H1 (cell line): ENCODE data around the gene E2F1. TPM values are rescaled to one million over a fixed set of nuclear protein-coding genes. Genes with fewer than 3 reads are reported as not detected.
"Not testable (repeated sequence)": the region's sequence is repeated elsewhere in the genome, so short reads cannot be mapped to it uniquely, and the experiment has no call there.

Source experiments
- CTCF ChIA-PET: fragments of 300-600 bp; sonication (Branson Sonifier 250); formaldehyde crosslinking; loops from one replicate; lab custom pipeline; 2021; ENCODE audit not compliant: partially characterized antibody; lab: Charles Lee
- POLR2A ChIA-PET: fragments of 300-600 bp; sonication (Branson Sonifier 250); formaldehyde crosslinking; loops from one replicate; lab custom pipeline; 2021; ENCODE audit warnings: inconsistent platforms; ENCODE audit not compliant: partially characterized antibody; lab: Charles Lee
- DNase-seq, 2 experiments: peaks; one replicate each; pipeline versions ENCODE4 v3.0.0 to v3.0.0-alpha.2; 2010 to 2022; ENCODE audit warnings: low spot score in 2 of 2, low read depth in 1 of 2, mixed read lengths in 1 of 2
- FAIRE-seq: peaks from 2 replicates; lab custom pipeline; 2011; peaks lifted over from hg19 to GRCh38; lab: Jason Lieb, UNC
- H2AFZ ChIP-seq: 2 replicates; pipeline ENCODE4 v1.8.1; 2012; ENCODE audit warnings: low read length, inconsistent platforms
- H2AK5ac ChIP-seq: 2 replicates; pipeline ENCODE4 v1.6.1; 2013; ENCODE audit warnings: low read depth, low read length
- H2BK120ac ChIP-seq: replicated peaks from 2 replicates; pipeline ENCODE3; 2013; ENCODE audit warnings: low read depth, low read length, inconsistent platforms
- H2BK12ac ChIP-seq: 2 replicates; pipeline ENCODE4 v1.6.1; 2013; ENCODE audit warnings: low read depth, low read length
- H2BK15ac ChIP-seq: 2 replicates; pipeline ENCODE4 v1.6.1; 2013; ENCODE audit warnings: low read length
- H2BK20ac ChIP-seq: 2 replicates; pipeline ENCODE4 v1.6.1; 2013; ENCODE audit warnings: low read length
- H2BK5ac ChIP-seq: 2 replicates; pipeline ENCODE4 v1.6.1; 2013; ENCODE audit warnings: low read depth, low read length
- H3K14ac ChIP-seq: 2 replicates; pipeline ENCODE4 v1.6.1; 2013; ENCODE audit warnings: inconsistent platforms; ENCODE audit not compliant: insufficient read length
- H3K18ac ChIP-seq: 2 replicates; pipeline ENCODE4 v1.6.1; 2013; ENCODE audit warnings: low read length; ENCODE audit errors: extremely low read depth
- H3K23ac ChIP-seq: 2 replicates; pipeline ENCODE4 v1.6.1; 2013; ENCODE audit warnings: inconsistent platforms; ENCODE audit not compliant: insufficient read length
- H3K23me2 ChIP-seq: 2 replicates; pipeline ENCODE4 v1.6.1; 2013; ENCODE audit warnings: low read depth, low read length
- H3K27ac ChIP-seq: 2 replicates; pipeline ENCODE4 v1.6.1; 2011; ENCODE audit warnings: low read depth, low read length, inconsistent platforms
- H3K27me3 ChIP-seq, 4 experiments: replicated peaks in 1 of 4; 1 replicate in 1 of 4; 2 replicates in 3 of 4; pipeline versions ENCODE4 v1.6.1 to v1.8.1; 2011 to 2013; ENCODE audit warnings: low read length in 3 of 4, mild to moderate bottlenecking in 3 of 4, inconsistent platforms in 2 of 4, mixed read lengths in 2 of 4, moderate library complexity in 1 of 4; ENCODE audit not compliant: control insufficient read depth in 3 of 4, insufficient read depth in 3 of 4; ENCODE audit errors: extremely low read depth in 1 of 4
- H3K36me3 ChIP-seq, 4 experiments: 2 replicates each; pipeline versions ENCODE4 v1.6.1 to v1.8.1; 2011 to 2013; ENCODE audit warnings: mild to moderate bottlenecking in 4 of 4, low read length in 3 of 4, moderate library complexity in 2 of 4, control low read depth in 1 of 4, inconsistent platforms in 1 of 4; ENCODE audit not compliant: insufficient read depth in 4 of 4, control insufficient read depth in 2 of 4
- H3K4ac ChIP-seq: replicated peaks from 2 replicates; pipeline ENCODE3; 2013; ENCODE audit warnings: low read length, low read depth, mixed read lengths, inconsistent platforms; ENCODE audit not compliant: insufficient read length
- H3K4me1 ChIP-seq, 4 experiments: replicated peaks in 1 of 4; 1 replicate in 1 of 4; 2 replicates in 3 of 4; pipeline versions ENCODE4 v1.6.1 to v1.8.1; 2011 to 2013; ENCODE audit warnings: low read length in 3 of 4, inconsistent platforms in 2 of 4, mixed read lengths in 1 of 4; ENCODE audit not compliant: insufficient read depth in 4 of 4, control insufficient read depth in 3 of 4
- H3K4me2 ChIP-seq, 2 experiments: 2 replicates each; pipeline versions ENCODE4 v1.6.1 to v1.8.1; 2011 to 2013; ENCODE audit warnings: low read depth in 2 of 2, low read length in 2 of 2, control low read depth in 1 of 2, inconsistent platforms in 1 of 2, mild to moderate bottlenecking in 1 of 2; ENCODE audit not compliant: insufficient read depth in 1 of 2
- H3K4me3 ChIP-seq, 4 experiments: fragments of 200-600, 300-600 bp in 1 of 4; sonication (generic), shearing (Covaris generic), sonication (Bioruptor Twin) in 1 of 4; 2 replicates each; pipeline versions ENCODE4 v1.5.1 to v1.8.1; 2011 to 2016; ENCODE audit warnings: low read length in 4 of 4, low read depth in 3 of 4, control low read depth in 2 of 4, inconsistent platforms in 2 of 4, mild to moderate bottlenecking in 2 of 4, mixed read lengths in 1 of 4, moderate library complexity in 1 of 4; ENCODE audit not compliant: insufficient read depth in 2 of 4; ENCODE audit errors: extremely low read depth in 1 of 4
- H3K56ac ChIP-seq: replicated peaks from 2 replicates; pipeline ENCODE3; 2013; ENCODE audit warnings: low read depth, mild to moderate bottlenecking, mixed read lengths, low read length, inconsistent platforms; ENCODE audit not compliant: insufficient read length
- H3K79me1 ChIP-seq: 2 replicates; pipeline ENCODE4 v1.6.1; 2013; ENCODE audit warnings: low read depth, low read length, control low read depth
- H3K79me2 ChIP-seq, 2 experiments: 2 replicates each; pipeline versions ENCODE4 v1.6.1 to v1.8.1; 2012 to 2013; ENCODE audit warnings: low read length in 2 of 2, mild to moderate bottlenecking in 2 of 2, inconsistent platforms in 1 of 2; ENCODE audit not compliant: insufficient read depth in 2 of 2, control insufficient read depth in 1 of 2
- H3K9ac ChIP-seq, 4 experiments: replicated peaks in 1 of 4; 1 replicate in 1 of 4; 2 replicates in 3 of 4; pipeline versions ENCODE4 v1.6.1 to v1.8.1; 2011 to 2013; ENCODE audit warnings: low read depth in 3 of 4, low read length in 3 of 4, control low read depth in 2 of 4, mild to moderate bottlenecking in 2 of 4, moderate library complexity in 2 of 4, inconsistent platforms in 1 of 4; ENCODE audit errors: extremely low read depth in 1 of 4
- H3K9me3 ChIP-seq, 2 experiments: 2 replicates each; pipeline versions ENCODE4 v1.6.1 to v1.8.1; 2012 to 2013; ENCODE audit warnings: mild to moderate bottlenecking in 2 of 2, moderate library complexity in 2 of 2, control low read depth in 1 of 2, inconsistent platforms in 1 of 2, low read depth in 1 of 2, low read length in 1 of 2, mixed read lengths in 1 of 2; ENCODE audit not compliant: insufficient read depth in 2 of 2
- H4K20me1 ChIP-seq, 2 experiments: replicated peaks in 1 of 2; 2 replicates each; pipeline versions ENCODE3 to v1.8.1; 2011 to 2013; ENCODE audit warnings: inconsistent platforms in 2 of 2, low read length in 2 of 2, mild to moderate bottlenecking in 1 of 2; ENCODE audit not compliant: insufficient read depth in 2 of 2, control insufficient read depth in 1 of 2
- H4K5ac ChIP-seq: 2 replicates; pipeline ENCODE4 v1.6.1; 2013; ENCODE audit warnings: low read length, low read depth, mixed read lengths, inconsistent platforms; ENCODE audit not compliant: insufficient read length
- H4K8ac ChIP-seq: 2 replicates; pipeline ENCODE4 v1.8.0; 2013; ENCODE audit warnings: mild to moderate bottlenecking, moderate library complexity, low read length, inconsistent platforms; ENCODE audit not compliant: insufficient read depth; ENCODE audit errors: extremely low read depth
- H4K91ac ChIP-seq: replicated peaks from 2 replicates; pipeline ENCODE3; 2013; ENCODE audit warnings: low read length, mixed read lengths, inconsistent platforms; ENCODE audit not compliant: insufficient read length
- WGBS, 2 experiments: shearing (Covaris generic) in 1 of 2; methylation state at CpG; one replicate each; pipeline versions ENCODE4 v1.1.6 to v1.1.7; 2013 to 2015; ENCODE audit warnings: low lambda C conversion rate in 2 of 2, mixed read lengths in 2 of 2, inconsistent platforms in 1 of 2, low coverage in 1 of 2, missing lambda C conversion rate in 1 of 2; ENCODE audit not compliant: insufficient replicate concordance in 2 of 2, insufficient coverage in 1 of 2, insufficient read length in 1 of 2; ENCODE audit errors: extremely low coverage in 1 of 2, missing lambda C conversion rate in 1 of 2; 5-methylcytosine and 5-hydroxymethylcytosine counted together
- polyA plus RNA-seq, 7 experiments: library from polyadenylated mRNA; depleted of rRNA in 3 of 7; stranded (reverse) in 5 of 7; unstranded in 2 of 7; fragments of >200 nt in 5 of 7; fragments of 200-250 nt in 2 of 7; gene quantifications; 1 replicate in 5 of 7; 2 replicates in 1 of 7; 4 replicates in 1 of 7; pipeline versions ENCODE4 v1.2.1 to v1.2.3, GENCODE V29; 2011 to 2013; ENCODE audit warnings: missing spikeins in 2 of 7, mixed read lengths in 2 of 7
- total RNA-seq: library from RNA; stranded (reverse); fragmentation: NEBNext Ultra II Directional; extraction: Animal tissue kit (Norgen Biotek cat#: 25700); gene quantifications from 2 replicates; pipeline ENCODE4 v1.2.1, GENCODE V29; 2021

E2F1 gene
- total and polyA plus RNA-seq, 2 of the 8 experiments (the other 6 are each of a cell fraction or from before 2014, with no cell fraction given), result 33.4 to 35.8 TPM

DNA sequence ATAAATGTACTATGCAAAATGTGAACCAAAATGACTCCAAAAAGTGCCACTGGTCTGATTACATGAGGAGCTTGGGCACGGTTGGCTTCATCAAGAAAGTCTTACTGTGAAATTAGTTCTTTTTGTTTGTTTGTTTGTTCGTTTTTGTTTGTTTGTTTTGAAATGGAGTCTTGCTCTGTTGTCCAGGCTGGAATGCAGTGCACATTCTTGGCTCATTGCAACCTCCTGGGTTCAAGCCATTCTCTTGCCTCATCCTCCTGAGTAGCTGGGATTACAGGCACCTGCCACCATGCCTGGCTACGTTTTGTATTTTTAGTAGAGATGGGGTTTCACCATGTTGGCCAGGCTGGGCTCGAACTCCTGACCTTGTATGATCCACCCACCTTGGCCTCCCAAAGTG, 54.3 kb downstream of the E2F1 start:
- H3K23me2 ChIP-seq, H3K4me1 ChIP-seq, POLR2A ChIA-PET, H3K79me2 ChIP-seq, H2BK15ac ChIP-seq, H3K18ac ChIP-seq, DNase-seq, H3K79me1 ChIP-seq, H4K20me1 ChIP-seq, H3K23ac ChIP-seq, H4K91ac ChIP-seq, H2AK5ac ChIP-seq, H3K9me3 ChIP-seq, H2BK20ac ChIP-seq, H3K27ac ChIP-seq, H2BK120ac ChIP-seq, H3K4ac ChIP-seq, H3K27me3 ChIP-seq, H3K4me3 ChIP-seq, H2AFZ ChIP-seq, FAIRE-seq, H3K14ac ChIP-seq, H4K8ac ChIP-seq, H2BK5ac ChIP-seq, H3K4me2 ChIP-seq, H4K5ac ChIP-seq, H3K9ac ChIP-seq, H2BK12ac ChIP-seq, H3K56ac ChIP-seq: not testable (repeated sequence)
- WGBS, 2 experiments, result 88% methylated on average over 4 of the region's 4 CpGs; no CpG with 5 or more reads in 1 of the 2 experiments
- CTCF ChIA-PET, result interaction anchor here (1.1 to 1.4 kb wide), 2 partner anchors 8 to 174 kb away, joined by 3 to 5 read pairs; no protein-coding TSS in a partner anchor
- H3K36me3 ChIP-seq, result peaks cover 2 to 15% (median 7%) of the 10 kb centered on the region in 4 experiments; a peak in 6 of 8 replicates
